ENCODE results near the gene SPATC1L.

GRCh38 chr21:46122758-46123683 is 61.2 kb downstream of the SPATC1L start:
- TF ChIP-seq FOXM1 (IDR thresholded peaks at IDR 0.05; ENCODE audit: borderline replicate concordance): no peak
- no peak for TF ChIP-seq ZNF384 (IDR thresholded peaks at IDR 0.05)
- no peak for TF ChIP-seq L3MBTL2 (conservative IDR thresholded peaks at IDR 0.05)
- no peak for TF ChIP-seq HDGF (IDR thresholded peaks at IDR 0.05; ENCODE audit: borderline replicate concordance)

Data from HEK293T (cell line).